Measurements from ENCODE around the gene SP8. TPM values are rescaled to one million over a fixed set of nuclear protein-coding genes. Genes with fewer than 3 reads are reported as not detected.

SP8 gene
- total RNA-seq, 1 experiment from 2014 or later = not detected

DNA sequence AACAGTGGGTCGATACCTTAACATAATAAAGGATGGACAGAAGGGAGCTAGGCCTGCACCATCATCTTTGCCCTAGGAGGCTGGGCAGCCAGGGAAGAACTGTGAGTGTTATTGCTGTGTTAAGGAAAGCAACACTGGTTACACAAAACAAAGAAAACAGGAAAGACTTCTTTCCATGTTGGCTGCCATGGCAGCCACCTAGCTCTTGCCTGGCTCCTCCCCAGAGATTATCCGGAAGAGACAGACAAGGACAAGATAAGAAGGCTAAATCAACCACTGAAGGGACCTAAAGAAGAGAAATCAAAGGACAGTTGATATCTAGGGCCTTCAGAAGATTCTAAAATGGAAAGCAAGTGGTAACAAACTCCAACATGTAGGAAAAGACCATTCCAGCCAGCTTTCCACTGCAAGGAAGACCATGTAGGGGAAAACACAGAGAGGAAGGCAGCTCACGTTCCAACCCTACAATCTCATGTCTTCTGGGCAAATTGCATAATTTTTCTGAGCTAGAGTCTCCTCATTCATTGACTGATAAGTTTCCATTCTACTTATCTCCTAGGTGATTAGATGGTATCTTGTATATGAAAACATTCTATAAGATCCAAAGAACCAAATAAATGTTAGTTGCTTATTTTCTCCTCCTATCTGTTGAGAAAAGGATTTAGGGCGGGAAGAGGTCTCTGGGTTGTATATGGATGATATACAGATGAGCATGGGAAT, 51.2 kb downstream of the SP8 start:
- CTCF ChIA-PET = no interaction called here
- no peak for DNase-seq
- H3K4me1 Mint-ChIP-seq (ENCODE audit: low read depth, unreplicated experiment) = peaks cover 12% of the 10 kb centered on the region
- no peak overlapping the region for H3K4me3 Mint-ChIP-seq (ENCODE audit: low read depth, unreplicated experiment)
- no peak overlapping the region for H3K27ac Mint-ChIP-seq (ENCODE audit: unreplicated experiment)
- H3K27me3 Mint-ChIP-seq (ENCODE audit: unreplicated experiment) = peaks cover 18% of the 10 kb centered on the region
- TF ChIP-seq, protein P1, sequence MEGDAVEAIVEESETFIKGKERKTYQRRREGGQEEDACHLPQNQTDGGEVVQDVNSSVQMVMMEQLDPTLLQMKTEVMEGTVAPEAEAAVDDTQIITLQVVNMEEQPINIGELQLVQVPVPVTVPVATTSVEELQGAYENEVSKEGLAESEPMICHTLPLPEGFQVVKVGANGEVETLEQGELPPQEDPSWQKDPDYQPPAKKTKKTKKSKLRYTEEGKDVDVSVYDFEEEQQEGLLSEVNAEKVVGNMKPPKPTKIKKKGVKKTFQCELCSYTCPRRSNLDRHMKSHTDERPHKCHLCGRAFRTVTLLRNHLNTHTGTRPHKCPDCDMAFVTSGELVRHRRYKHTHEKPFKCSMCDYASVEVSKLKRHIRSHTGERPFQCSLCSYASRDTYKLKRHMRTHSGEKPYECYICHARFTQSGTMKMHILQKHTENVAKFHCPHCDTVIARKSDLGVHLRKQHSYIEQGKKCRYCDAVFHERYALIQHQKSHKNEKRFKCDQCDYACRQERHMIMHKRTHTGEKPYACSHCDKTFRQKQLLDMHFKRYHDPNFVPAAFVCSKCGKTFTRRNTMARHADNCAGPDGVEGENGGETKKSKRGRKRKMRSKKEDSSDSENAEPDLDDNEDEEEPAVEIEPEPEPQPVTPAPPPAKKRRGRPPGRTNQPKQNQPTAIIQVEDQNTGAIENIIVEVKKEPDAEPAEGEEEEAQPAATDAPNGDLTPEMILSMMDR (IDR thresholded peaks at IDR 0.05; ENCODE audit: unreplicated experiment) = no peak
- H3K36me3 Mint-ChIP-seq (ENCODE audit: insufficient read depth, unreplicated experiment) = no peaks in the 10 kb centered on the region
- intact Hi-C loops (cut with micrococcal nuclease; ENCODE audit: unreplicated experiment) = no loop called here
- BruUV-seq (replicated peaks) = no TSS peak
- no peaks in the 10 kb centered on the region for H3K9me3 Mint-ChIP-seq (ENCODE audit: low read depth, unreplicated experiment)

Other genes with a start within 250 kb of the SP8 start
- gene ABCB5, start 171.2 kb downstream of the SP8 start, total RNA-seq (2022) = 0.20 and 0.33 TPM in 2 replicates

Measured in Calu3 (cell line).